NCI-H226 (cell line): ENCODE measurements around the gene ASCL1.

ENCODE experiments used
- DNase-seq: peaks from one replicate; pipeline ENCODE4 v3.0.0-alpha.2; 2015

Gene ASCL1

GRCh38 chr12:102957339-102958050 lies at the start of gene ASCL1:
Gene ASCL1, plus strand, starts transcription at chr12:102957674. Its CDS starts 571 bp downstream, at chr12:102958245.
- DNase-seq: no peak

- DNase-seq: no peak
Measured at GRCh38 chr12:102907918-102908317, 49.6 kb upstream of the ASCL1 start.

- no peak for DNase-seq
Measured at GRCh38 chr12:102910137-102910536, 47.3 kb upstream of the ASCL1 start.

- DNase-seq: no peak
Measured at GRCh38 chr12:102910792-102911191, 46.7 kb upstream of the ASCL1 start.

GRCh38 chr12:102911320-102911719 lies 46.2 kb upstream of the ASCL1 start:
- DNase-seq: no peak

- DNase-seq: no peak
Measured at GRCh38 chr12:102912258-102912657, 45.2 kb upstream of the ASCL1 start.

- no peak for DNase-seq
Measured at GRCh38 chr12:102913453-102914226, 43.8 kb upstream of the ASCL1 start.

- DNase-seq: no peak
Measured at GRCh38 chr12:102916252-102917025, 41.0 kb upstream of the ASCL1 start.

GRCh38 chr12:102917026-102917787 lies 40.3 kb upstream of the ASCL1 start, which contains the start of gene PAH:
Gene PAH, minus strand, starts transcription at chr12:102917244. Its CDS starts 114 bp downstream, at chr12:102917130.
- no peak for DNase-seq

- DNase-seq: no peak
Measured at GRCh38 chr12:102918840-102919239, 38.6 kb upstream of the ASCL1 start.

- DNase-seq: no peak
Measured at GRCh38 chr12:102920271-102920670, 37.2 kb upstream of the ASCL1 start.

GRCh38 chr12:102921240-102921639 lies 36.2 kb upstream of the ASCL1 start:
- DNase-seq: no peak

GRCh38 chr12:102927220-102927619 lies 30.3 kb upstream of the ASCL1 start:
- no peak for DNase-seq

GRCh38 chr12:102933168-102933567 lies 24.3 kb upstream of the ASCL1 start:
- DNase-seq: no peak

- DNase-seq: no peak
Measured at GRCh38 chr12:102939059-102939458, 18.4 kb upstream of the ASCL1 start.

- no peak for DNase-seq
Measured at GRCh38 chr12:102939670-102940222, 17.7 kb upstream of the ASCL1 start.

- DNase-seq: no peak
Measured at GRCh38 chr12:102946042-102946441, 11.4 kb upstream of the ASCL1 start.

GRCh38 chr12:102948941-102949352 lies 8.5 kb upstream of the ASCL1 start:
- DNase-seq: no peak

GRCh38 chr12:102950107-102950949 lies 7.1 kb upstream of the ASCL1 start:
- DNase-seq: no peak

- DNase-seq: no peak
Measured at GRCh38 chr12:102950950-102951619, 6.4 kb upstream of the ASCL1 start.

GRCh38 chr12:102951841-102952240 lies 5.6 kb upstream of the ASCL1 start:
- no peak for DNase-seq
